Uterus (tissue), 2 donors: ENCODE data around the gene MBTD1.

Experiments
- POLR2A ChIP-seq, 2 donors: fragments of 450-650 bp; IDR thresholded peaks; one replicate each; pipeline ENCODE4 v1.6.1; 2016; ENCODE audit warnings: antibody characterized with exemption in 2 of 2, mild to moderate bottlenecking in 1 of 2, moderate library complexity in 1 of 2
- TF ChIP-seq, protein P1 (sequence below), 4 experiments: fragments of 200-600 bp in 2 of 4; fragments of 450-650 bp in 2 of 4; sonication (generic) in 2 of 4; IDR thresholded peaks; one replicate each; pipeline ENCODE4 v1.5.1; 2016 to 2019; ENCODE audit warnings: antibody characterized with exemption in 4 of 4, mild to moderate bottlenecking in 2 of 4, moderate library complexity in 1 of 4

DNA sequence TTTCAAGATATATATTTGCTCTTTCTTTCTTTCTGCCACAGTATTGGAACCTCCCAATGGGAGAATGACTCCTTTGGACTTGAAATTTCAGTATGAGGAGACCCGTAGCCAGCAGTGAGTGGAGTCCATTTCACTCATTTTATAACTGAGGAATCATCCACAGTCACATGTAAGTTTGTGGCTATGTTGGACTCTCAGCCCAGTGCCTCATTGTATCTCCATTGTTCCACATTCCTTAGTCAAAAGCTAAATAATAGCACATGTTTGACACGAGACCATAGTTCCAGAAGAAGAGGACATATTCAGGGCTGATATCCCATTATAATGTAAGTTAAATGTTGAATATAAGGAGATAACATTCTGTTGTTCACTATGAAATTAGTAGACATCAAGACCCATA, 126.5 kb downstream of the MBTD1 start:
- TF ChIP-seq, protein P1, sequence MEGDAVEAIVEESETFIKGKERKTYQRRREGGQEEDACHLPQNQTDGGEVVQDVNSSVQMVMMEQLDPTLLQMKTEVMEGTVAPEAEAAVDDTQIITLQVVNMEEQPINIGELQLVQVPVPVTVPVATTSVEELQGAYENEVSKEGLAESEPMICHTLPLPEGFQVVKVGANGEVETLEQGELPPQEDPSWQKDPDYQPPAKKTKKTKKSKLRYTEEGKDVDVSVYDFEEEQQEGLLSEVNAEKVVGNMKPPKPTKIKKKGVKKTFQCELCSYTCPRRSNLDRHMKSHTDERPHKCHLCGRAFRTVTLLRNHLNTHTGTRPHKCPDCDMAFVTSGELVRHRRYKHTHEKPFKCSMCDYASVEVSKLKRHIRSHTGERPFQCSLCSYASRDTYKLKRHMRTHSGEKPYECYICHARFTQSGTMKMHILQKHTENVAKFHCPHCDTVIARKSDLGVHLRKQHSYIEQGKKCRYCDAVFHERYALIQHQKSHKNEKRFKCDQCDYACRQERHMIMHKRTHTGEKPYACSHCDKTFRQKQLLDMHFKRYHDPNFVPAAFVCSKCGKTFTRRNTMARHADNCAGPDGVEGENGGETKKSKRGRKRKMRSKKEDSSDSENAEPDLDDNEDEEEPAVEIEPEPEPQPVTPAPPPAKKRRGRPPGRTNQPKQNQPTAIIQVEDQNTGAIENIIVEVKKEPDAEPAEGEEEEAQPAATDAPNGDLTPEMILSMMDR (IDR thresholded peaks at IDR 0.05) = no peak
- TF ChIP-seq POLR2A (IDR thresholded peaks at IDR 0.05) = no peak
